Skeletal muscle tissue (tissue), 4 donors: ENCODE results near the gene COL9A3. TPM values are rescaled to one million over a fixed set of nuclear protein-coding genes. Genes with fewer than 3 reads are reported as not detected.

Source experiments
- H3K27ac ChIP-seq: one replicate; pipeline ENCODE4 v1.7.0; 2013; ENCODE audit warnings: mild to moderate bottlenecking, low read depth, low read length, inconsistent platforms
- H3K27me3 ChIP-seq, 3 donors: one replicate each; pipeline ENCODE4 v1.7.0; 2013; ENCODE audit warnings: low read length in 3 of 3; ENCODE audit not compliant: control insufficient read depth in 3 of 3, insufficient read depth in 3 of 3
- H3K36me3 ChIP-seq, 3 donors: one replicate each; pipeline ENCODE4 v1.7.0; 2013; ENCODE audit warnings: low read length in 3 of 3; ENCODE audit not compliant: control insufficient read depth in 3 of 3, insufficient read depth in 3 of 3
- H3K4me1 ChIP-seq, 3 donors: one replicate each; pipeline ENCODE4 v1.7.0; 2013; ENCODE audit warnings: low read length in 3 of 3, mild to moderate bottlenecking in 3 of 3; ENCODE audit not compliant: control insufficient read depth in 3 of 3, insufficient read depth in 3 of 3
- H3K4me3 ChIP-seq, 3 donors: one replicate each; pipeline ENCODE4 v1.7.0; 2013; ENCODE audit warnings: low read length in 3 of 3
- H3K9ac ChIP-seq, 3 donors: one replicate each; pipeline ENCODE4 v1.7.0; 2013; ENCODE audit warnings: low read length in 3 of 3, mild to moderate bottlenecking in 3 of 3, moderate library complexity in 2 of 3, low read depth in 1 of 3
- H3K9me3 ChIP-seq, 3 donors: one replicate each; pipeline ENCODE4 v1.7.0; 2013; ENCODE audit warnings: low read length in 3 of 3; ENCODE audit not compliant: control insufficient read depth in 3 of 3
- total RNA-seq: library from RNA; depleted of rRNA; stranded (reverse); fragments of >200 nt; gene quantifications from one replicate; pipeline ENCODE4 v1.2.3, GENCODE V29; 2014
- donor health status: Osteomylitis.

The COL9A3 gene
- total RNA-seq, 1 donor from 2014 or later = 8.9 TPM

DNA sequence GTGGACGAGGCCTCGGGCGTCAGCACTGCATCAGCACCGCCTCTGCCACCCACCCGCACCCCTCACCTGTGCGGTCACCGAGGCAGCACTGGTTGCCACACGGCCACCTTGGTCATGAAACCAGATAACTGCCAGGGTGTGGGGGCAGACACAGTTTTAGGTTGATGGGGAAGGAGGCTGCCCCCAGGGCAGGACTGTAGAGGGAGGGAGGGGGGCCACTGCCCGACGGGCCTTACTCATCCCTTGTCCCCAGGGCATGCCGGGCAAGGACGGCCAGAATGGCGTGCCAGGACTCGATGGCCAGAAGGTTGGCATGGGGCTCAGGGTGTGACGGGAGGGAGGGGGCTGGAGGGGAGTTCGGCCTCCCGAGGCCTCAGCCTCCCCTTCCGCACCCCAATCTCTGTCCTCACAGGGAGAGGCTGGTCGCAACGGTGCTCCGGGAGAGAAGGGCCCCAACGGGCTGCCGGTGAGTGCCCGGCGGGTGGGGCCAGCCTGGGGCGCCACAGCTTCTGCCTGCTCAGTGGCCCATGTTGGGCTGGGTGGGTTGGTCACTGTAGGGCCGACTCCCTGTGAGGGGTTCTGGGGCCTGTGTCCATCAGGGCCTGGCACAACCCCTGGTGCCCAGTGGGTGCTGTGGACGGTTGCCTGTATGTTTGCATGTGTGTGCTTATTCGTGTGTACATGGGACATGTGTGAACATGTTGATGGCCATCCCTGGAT, 11.8 kb downstream of the COL9A3 start:
- Histone ChIP-seq H3K27ac (no peak overlapping the region), H3K36me3 (no peaks in the 10 kb centered on the region), H3K4me3 (no peak overlapping the region), H3K27me3 (peaks cover 14 to 31% (median 20%) of the 10 kb centered on the region in 3 donors), H3K9me3 (no peaks in the 10 kb centered on the region), H3K9ac (no peak overlapping the region), H3K4me1 (peaks cover 0 to 14% (median 10%) of the 10 kb centered on the region in 3 donors)

DNA sequence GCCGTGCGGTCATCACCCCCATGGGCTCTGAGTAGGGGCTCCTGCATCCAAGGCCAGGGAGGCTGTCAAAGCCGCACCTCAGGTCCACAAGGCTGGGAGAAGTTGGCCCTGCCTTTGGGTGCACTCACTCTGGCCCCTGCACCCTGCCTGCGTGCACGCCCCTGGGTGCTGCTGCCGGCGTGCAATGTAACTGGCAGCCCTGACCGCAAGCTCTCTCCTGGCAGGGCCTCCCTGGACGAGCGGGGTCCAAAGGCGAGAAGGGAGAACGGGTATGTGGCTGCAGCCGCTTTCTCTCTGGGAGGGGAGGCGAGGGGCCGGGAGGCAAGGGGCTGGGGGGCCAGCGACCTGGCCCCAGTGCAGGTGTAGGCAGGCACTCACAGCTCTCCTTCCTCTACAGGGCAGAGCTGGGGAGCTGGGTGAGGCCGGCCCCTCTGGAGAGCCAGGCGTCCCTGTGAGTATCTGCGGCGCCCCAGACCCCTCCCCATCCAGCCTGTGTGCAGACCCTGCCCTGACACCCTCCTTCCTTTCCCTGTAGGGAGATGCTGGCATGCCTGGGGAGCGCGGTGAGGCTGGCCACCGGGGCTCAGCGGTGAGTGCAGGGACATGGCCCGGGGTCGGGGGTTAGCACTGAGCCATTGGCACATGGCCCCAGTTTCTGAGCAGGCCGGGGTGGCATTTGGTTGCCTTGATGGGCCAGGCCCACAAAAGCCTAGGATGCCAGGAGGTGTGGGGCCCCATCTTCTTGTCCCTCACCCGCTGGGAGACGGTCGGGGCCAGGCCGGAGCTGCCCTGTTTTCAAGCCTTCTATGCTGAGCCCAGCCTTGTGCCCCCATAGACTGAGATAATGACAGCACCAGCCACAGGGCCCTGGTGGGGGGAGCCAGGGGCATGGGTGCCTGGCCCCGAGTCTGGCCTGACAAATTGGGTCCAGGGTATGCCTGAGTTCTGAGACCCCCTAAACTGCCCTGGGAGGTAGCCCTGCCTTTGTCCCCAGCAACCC, 12.7 kb downstream of the COL9A3 start:
- no peak overlapping the region for H3K27ac ChIP-seq
- no peak overlapping the region for H3K4me3 ChIP-seq
- H3K27me3 ChIP-seq = peaks cover 14 to 31% (median 20%) of the 10 kb centered on the region in 3 donors
- no peak overlapping the region for H3K9ac ChIP-seq
- no peaks in the 10 kb centered on the region for H3K9me3 ChIP-seq
- H3K36me3 ChIP-seq = no peaks in the 10 kb centered on the region
- H3K4me1 ChIP-seq = peaks cover 0 to 10% (median 9%) of the 10 kb centered on the region in 3 donors

DNA sequence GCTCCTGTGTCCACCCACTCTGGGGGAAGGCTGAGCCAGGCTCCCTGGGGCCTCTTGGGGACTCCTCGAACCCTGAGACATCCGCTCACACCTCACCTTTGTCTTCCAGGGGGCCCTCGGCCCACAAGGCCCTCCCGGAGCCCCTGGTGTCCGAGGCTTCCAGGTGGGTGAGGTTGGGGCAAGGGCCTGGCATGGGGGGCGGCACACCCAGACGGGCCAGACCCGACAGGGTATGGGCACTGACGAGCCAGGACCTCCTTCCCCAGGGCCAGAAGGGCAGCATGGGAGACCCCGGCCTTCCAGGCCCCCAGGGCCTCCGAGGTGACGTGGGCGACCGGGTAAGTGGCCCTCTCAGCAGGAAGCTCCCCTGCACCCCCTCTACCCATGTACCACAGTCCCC, 13.4 kb downstream of the COL9A3 start:
- Histone ChIP-seq H3K27ac (no peak overlapping the region), H3K4me3 (no peak overlapping the region), H3K9ac (no peak overlapping the region), H3K36me3 (no peaks in the 10 kb centered on the region), H3K4me1 (peaks cover 0 to 10% (median 7%) of the 10 kb centered on the region in 3 donors), H3K27me3 (peaks cover 15 to 34% (median 25%) of the 10 kb centered on the region in 3 donors), H3K9me3 (no peaks in the 10 kb centered on the region)

DNA sequence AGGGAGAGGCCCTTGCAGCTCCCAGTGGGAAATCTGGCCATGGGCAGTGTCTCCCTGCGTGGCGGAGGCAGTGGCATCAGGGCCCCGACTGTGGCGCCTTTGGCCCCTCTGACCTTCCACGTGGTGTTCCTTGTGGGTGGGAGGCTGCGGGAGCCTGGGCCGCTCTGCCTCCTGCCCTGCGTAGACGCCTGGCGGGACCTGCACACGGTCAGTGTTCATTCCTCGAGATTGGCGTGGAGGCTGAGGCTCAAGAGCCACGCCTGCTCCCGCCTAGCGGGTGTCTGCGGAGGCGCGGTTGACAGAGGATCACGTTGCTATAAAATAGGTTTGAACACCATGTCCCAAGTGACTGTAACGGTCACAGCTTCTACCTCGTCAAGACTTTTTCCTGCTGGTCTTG, 14.0 kb downstream of the COL9A3 start:
- Histone ChIP-seq H3K36me3 (no peaks in the 10 kb centered on the region), H3K4me3 (no peak overlapping the region), H3K9ac (no peak overlapping the region), H3K27ac (no peak overlapping the region), H3K27me3 (peaks cover 15 to 35% (median 30%) of the 10 kb centered on the region in 3 donors), H3K4me1 (peaks cover 0 to 10% (median 7%) of the 10 kb centered on the region in 3 donors), H3K9me3 (no peaks in the 10 kb centered on the region)

DNA sequence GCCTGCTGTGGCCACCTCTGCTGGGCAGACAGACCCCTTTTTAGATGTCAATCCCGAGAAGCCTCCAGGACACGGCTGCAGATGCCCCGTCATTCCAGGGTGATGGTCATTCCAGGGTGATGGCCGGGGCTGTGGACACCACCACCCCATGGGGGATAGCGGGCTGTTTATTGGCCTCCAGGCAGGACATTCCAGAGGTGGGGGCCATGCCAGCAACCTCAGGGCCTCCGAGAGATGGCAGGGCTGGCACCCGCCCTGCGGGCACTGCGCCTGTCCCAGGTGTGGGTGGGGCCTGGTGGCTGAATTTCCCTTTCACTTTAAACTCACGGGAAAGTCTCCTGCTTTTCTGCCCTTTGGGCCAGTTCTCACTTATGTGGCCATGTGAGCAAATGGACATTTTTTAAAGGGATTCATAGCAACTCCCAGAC, 14.5 kb downstream of the COL9A3 start:
- Histone ChIP-seq H3K9ac (no peak overlapping the region), H3K4me3 (no peak overlapping the region), H3K9me3 (no peaks in the 10 kb centered on the region)

DNA sequence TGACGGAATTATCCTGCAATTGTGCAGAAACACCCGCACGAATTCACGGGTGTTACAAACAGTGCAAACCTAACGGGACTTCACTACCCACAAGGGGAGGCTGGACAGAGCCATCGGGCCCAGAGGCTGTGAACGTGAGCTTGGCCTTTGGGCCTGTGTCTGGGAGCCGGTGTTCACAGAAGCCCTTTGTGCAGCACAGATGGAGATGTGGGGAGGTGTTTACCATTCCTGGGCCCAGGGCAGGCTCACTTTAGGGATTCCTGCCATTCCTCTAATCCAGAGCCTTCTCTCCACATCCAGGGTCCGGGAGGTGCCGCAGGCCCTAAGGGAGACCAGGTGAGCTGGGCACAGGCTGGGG, 15.0 kb downstream of the COL9A3 start:
- H3K36me3 ChIP-seq = no peaks in the 10 kb centered on the region
- H3K27me3 ChIP-seq = peaks cover 22 to 39% (median 37%) of the 10 kb centered on the region in 3 donors
- peaks cover 0 to 10% (median 9%) of the 10 kb centered on the region in 3 donors for H3K4me1 ChIP-seq
- H3K9ac ChIP-seq = peak overlapping the region in 2 of 3 donors; percentile 8 to 23
- no peak overlapping the region for H3K27ac ChIP-seq
- no peaks in the 10 kb centered on the region for H3K9me3 ChIP-seq
- no peak overlapping the region for H3K4me3 ChIP-seq

More for the DNA sequence above, 14.5 kb downstream of the COL9A3 start:
- no peak overlapping the region for H3K27ac ChIP-seq
- peaks cover 19 to 39% (median 33%) of the 10 kb centered on the region in 3 donors for H3K27me3 ChIP-seq
- no peaks in the 10 kb centered on the region for H3K36me3 ChIP-seq
- peaks cover 0 to 10% (median 7%) of the 10 kb centered on the region in 3 donors for H3K4me1 ChIP-seq

DNA sequence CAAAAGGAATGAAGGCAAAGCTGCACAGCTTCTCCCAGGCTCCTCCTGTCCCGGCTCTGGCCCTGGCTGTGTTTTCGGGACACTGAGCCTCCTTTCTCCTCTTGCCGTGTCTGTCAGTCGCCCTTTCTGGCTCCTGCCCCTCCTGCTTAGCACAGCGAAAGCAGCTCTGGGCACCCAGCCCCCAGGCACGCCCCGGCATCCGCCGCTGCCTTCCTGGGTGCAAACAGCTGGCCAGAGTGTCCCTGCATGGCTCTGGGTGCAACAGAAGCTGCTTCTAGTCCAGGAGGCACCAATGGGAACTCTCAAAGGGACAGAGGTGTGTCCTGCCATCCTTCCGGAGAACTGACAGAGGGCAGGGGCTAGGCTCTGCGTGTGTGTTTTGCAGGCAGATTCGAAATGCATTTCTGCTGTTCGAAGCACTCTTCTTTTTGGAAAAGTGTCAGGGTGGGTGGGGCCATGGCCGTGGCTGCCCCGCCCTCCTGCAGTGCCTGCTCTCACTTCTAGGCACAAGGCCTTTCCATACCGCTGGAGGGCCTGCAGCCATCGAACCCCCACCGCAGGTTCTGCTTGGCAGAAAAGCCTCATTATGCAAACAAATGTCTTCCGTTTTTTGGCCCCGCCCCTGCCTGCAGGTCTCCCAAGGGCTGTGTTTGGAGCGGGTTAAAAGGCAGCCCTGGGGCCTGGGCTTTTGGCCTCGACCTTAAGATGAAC, 15.5 kb downstream of the COL9A3 start:
- Histone ChIP-seq H3K27ac (no peak overlapping the region), H3K27me3 (peaks cover 22 to 42% (median 41%) of the 10 kb centered on the region in 3 donors), H3K4me1 (peaks cover 0 to 10% (median 9%) of the 10 kb centered on the region in 3 donors), H3K36me3 (no peaks in the 10 kb centered on the region), H3K4me3 (no peak overlapping the region), H3K9ac (peak overlapping the region in 2 of 3 donors; percentile 8 to 23), H3K9me3 (no peaks in the 10 kb centered on the region)

DNA sequence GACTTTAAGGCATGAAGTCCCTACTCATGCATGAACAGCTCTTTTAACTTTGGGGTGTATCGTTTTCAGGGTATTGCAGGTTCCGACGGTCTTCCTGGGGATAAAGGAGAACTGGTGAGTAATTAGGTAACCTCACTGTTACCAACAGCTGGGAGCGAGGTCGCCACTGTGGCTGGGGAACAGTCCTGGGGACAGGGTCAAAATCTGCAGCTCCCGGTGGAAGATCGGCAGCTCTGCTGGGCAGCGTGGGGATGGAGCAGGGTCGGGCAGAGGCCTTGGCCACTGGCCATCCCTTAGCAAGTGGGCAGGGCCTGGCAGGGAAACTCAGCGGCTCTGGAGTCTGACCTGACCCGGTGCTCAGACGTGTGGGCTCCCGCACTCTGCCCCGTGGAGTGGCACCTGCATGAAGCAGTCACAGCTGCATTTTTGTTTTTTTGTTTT, 16.1 kb downstream of the COL9A3 start:
- H3K9me3 ChIP-seq = no peaks in the 10 kb centered on the region
- H3K36me3 ChIP-seq = no peaks in the 10 kb centered on the region
- H3K27ac ChIP-seq = no peak overlapping the region
- peaks cover 0 to 10% (median 9%) of the 10 kb centered on the region in 3 donors for H3K4me1 ChIP-seq
- peaks cover 25 to 47% (median 43%) of the 10 kb centered on the region in 3 donors for H3K27me3 ChIP-seq
- H3K4me3 ChIP-seq = no peak overlapping the region
- H3K9ac ChIP-seq = no peak overlapping the region

DNA sequence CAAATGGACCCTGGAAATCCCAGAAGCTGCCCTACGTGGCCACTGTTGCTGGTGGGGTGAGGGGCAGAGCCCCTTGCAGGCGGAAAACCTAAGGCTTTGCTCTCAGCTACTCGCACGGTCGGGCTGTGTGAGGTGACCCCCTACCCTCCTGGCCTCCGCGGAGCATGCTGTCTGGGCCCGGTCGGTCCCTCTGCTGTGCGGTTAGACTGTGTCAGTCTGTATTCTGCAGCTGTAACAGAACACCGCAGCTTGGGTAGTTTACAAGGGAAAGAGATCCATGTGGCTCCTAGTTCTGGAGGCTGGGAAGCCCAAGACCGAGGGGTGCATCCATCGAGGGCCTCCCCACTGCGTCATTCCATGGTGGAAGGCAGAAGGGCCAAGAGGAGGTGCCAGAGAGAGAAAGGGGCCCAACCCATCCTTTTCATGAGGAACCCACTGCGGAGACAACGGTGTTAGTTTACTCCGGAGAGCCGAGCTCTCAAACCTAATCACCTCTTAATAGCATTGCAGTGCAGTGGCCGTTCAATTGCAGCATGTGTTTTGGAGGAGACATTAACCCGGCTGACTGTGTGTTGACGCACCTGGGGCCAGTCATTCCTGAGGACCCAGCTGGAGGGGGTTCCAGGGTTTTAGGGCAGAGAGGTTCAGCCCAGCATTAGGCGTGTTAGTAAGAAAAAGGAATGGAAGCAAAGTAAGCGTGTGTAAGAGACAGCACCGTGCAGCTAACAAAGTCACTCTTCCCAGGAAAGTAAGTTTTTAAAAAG, 18.3 kb downstream of the COL9A3 start:
- H3K9ac ChIP-seq = no peak overlapping the region
- no peak overlapping the region for H3K27ac ChIP-seq
- H3K4me1 ChIP-seq = peaks cover 0 to 10% (median 10%) of the 10 kb centered on the region in 3 donors
- no peaks in the 10 kb centered on the region for H3K36me3 ChIP-seq
- no peak overlapping the region for H3K4me3 ChIP-seq
- H3K27me3 ChIP-seq = peaks cover 33 to 63% (median 50%) of the 10 kb centered on the region in 3 donors
- no peaks in the 10 kb centered on the region for H3K9me3 ChIP-seq
